ENCODE measurements around the gene SNRNP48. TPM values are rescaled to one million over a fixed set of nuclear protein-coding genes. Genes with fewer than 3 reads are reported as not detected.
A peak's percentile ranks its signal among the peaks of the same experiment; 100 is the strongest.

SNRNP48 gene
- total and polyA plus RNA-seq, 2 donors (not counting 3 experiments of a cell fraction or from before 2014, with no cell fraction given): 4.2 to 13.2 TPM

- Histone ChIP-seq H4K20me1 (replicated peaks; ENCODE audit: control insufficient read depth, extremely low read depth, insufficient read depth, low read length) (no peaks in the 10 kb centered on the region), H3K9me1 (replicated peaks; ENCODE audit: control insufficient read depth, extremely low read depth, insufficient read depth, low read length) (no peaks in the 10 kb centered on the region), H3K79me2 (ENCODE audit: control insufficient read depth, insufficient read depth, low read length) (no peaks in the 10 kb centered on the region), H3K36me3 (ENCODE audit: control insufficient read depth in 2 of 2, extremely low read depth in 1 of 2, insufficient read depth in 2 of 2, low read length in 2 of 2) (peaks cover 0 to 9% of the 10 kb centered on the region in 2 experiments), H3K27me3 (ENCODE audit: control insufficient read depth in 2 of 2, insufficient read depth in 2 of 2, low read length in 2 of 2) (no peaks in the 10 kb centered on the region), H3K4me3 (replicated peaks in 1 of 3; ENCODE audit: insufficient read depth in 1 of 3, low read depth in 1 of 3, low read length in 3 of 3) (no peak overlapping the region), H3K27ac (ENCODE audit: insufficient read depth, low read depth, low read length) (no peak overlapping the region), H3K9me3 (replicated peaks; ENCODE audit: control insufficient read depth, insufficient read depth, low read length) (no peaks in the 10 kb centered on the region), H3K4me1 (ENCODE audit: control insufficient read depth, extremely low read depth, insufficient read depth, low read length) (no peaks in the 10 kb centered on the region), H3K9ac (replicated peaks; ENCODE audit: extremely low read depth, insufficient read depth, low read length) (no peak overlapping the region), H3K4me2 (ENCODE audit: insufficient read depth, low read length) (peak overlapping the region; percentile 56), H2AFZ (ENCODE audit: low read depth, low read length) (no peak overlapping the region)
- POLR2A ChIA-PET: no interaction called here
- BruUV-seq (replicated peaks): no TSS peak
- dilution Hi-C loops (cut with MboI; ENCODE audit: extremely low pct_ligation_motif_present, low sequenced_read_pairs) (no loop called here), intact Hi-C loops (cut with micrococcal nuclease) (loop anchor here (1.0 to 5.0 kb wide), 8 partner anchors 191 to 1058 kb away; partner anchors contain the start of gene SSR1)
- CTCF ChIA-PET: interaction anchor here (0.7 to 3.2 kb wide), 28 partner anchors 8 to 1069 kb away, joined by 3 to 71 read pairs (median 4); partner anchors contain the start of gene BLOC1S5
- peak; percentile 54 to 66 for TF ChIP-seq CTCF (IDR thresholded peaks at IDR 0.05; ENCODE audit: extremely low read depth in 1 of 2, insufficient read depth in 1 of 2, low read depth in 1 of 2, low read length in 2 of 2)
- TF ChIP-seq MYC (IDR thresholded peaks at IDR 0.05; ENCODE audit: low read depth, low read length): no peak
- peak; percentile 73 for FAIRE-seq
- DNase-seq (ENCODE audit: low read depth, low spot score): peak; percentile 64
These were observed 25.8 kb downstream of the SNRNP48 start for GRCh38 chr6:7615611-7616383.

Data from endothelial cell of umbilical vein (primary cell).